WTC11 (cell line): ENCODE data around the gene CEBPB.

Experiments used
- CTCF ChIP-seq: fragments of 200-600 bp; IDR thresholded peaks from 2 replicates; pipeline ENCODE4 v1.8.0; 2022; ENCODE audit warnings: antibody characterized with exemption
- E2F5 ChIP-seq: sonication (generic); formaldehyde crosslinking; IDR thresholded peaks from 2 replicates; pipeline ENCODE4 v1.8.1; 2022; ENCODE audit warnings: mild to moderate bottlenecking, moderate library complexity, missing genetic modification reagents
- MAX ChIP-seq: sonication (generic); formaldehyde crosslinking; IDR thresholded peaks from 2 replicates; pipeline ENCODE4 v1.8.0; 2022; ENCODE audit warnings: mild to moderate bottlenecking, missing genetic modification reagents
- NFYB ChIP-seq: sonication (generic); formaldehyde crosslinking; conservative IDR thresholded peaks from 2 replicates; pipeline ENCODE4 v1.8.0; 2022; ENCODE audit warnings: low read depth, missing genetic modification reagents
- NR2C2 ChIP-seq: sonication (generic); formaldehyde crosslinking; IDR thresholded peaks from 2 replicates; pipeline ENCODE4 v1.8.0; 2022; ENCODE audit warnings: mild to moderate bottlenecking, missing genetic modification reagents
- RORB ChIP-seq: fragments of 250-450 bp; sonication (Bioruptor Pico); IDR thresholded peaks from 2 replicates; pipeline ENCODE4 v1.9.0; 2021; ENCODE audit warnings: mild to moderate bottlenecking
- TEAD4 ChIP-seq: sonication (generic); formaldehyde crosslinking; IDR thresholded peaks from 2 replicates; pipeline ENCODE4 v1.8.0; 2022; ENCODE audit warnings: mild to moderate bottlenecking, missing genetic modification reagents
- ZNF121 ChIP-seq: sonication (generic); formaldehyde crosslinking; IDR thresholded peaks from 2 replicates; pipeline ENCODE4 v1.8.0; 2023; ENCODE audit warnings: missing genetic modification reagents
- ZNF138 ChIP-seq: sonication (generic); formaldehyde crosslinking; conservative IDR thresholded peaks from 2 replicates; pipeline ENCODE4 v1.8.1; 2022; ENCODE audit warnings: mild to moderate bottlenecking, moderate library complexity, missing genetic modification reagents
- ZNF232 ChIP-seq: sonication (generic); formaldehyde crosslinking; IDR thresholded peaks from 2 replicates; pipeline ENCODE4 v1.8.0; 2022; ENCODE audit warnings: mild to moderate bottlenecking, missing genetic modification reagents
- ZNF281 ChIP-seq: sonication (generic); formaldehyde crosslinking; IDR thresholded peaks from 2 replicates; pipeline ENCODE4 v1.8.0; 2023; ENCODE audit warnings: mild to moderate bottlenecking, missing genetic modification reagents
- ZNF317 ChIP-seq: sonication (generic); formaldehyde crosslinking; IDR thresholded peaks from 2 replicates; pipeline ENCODE4 v1.8.1; 2023; ENCODE audit warnings: low read depth, mild to moderate bottlenecking, moderate library complexity, missing genetic modification reagents, borderline replicate concordance

GRCh38 chr20:50200482-50201104, 10.0 kb downstream of the CEBPB start:
- TF ChIP-seq CTCF (no peak), TEAD4 (CRISPR knock-in tag) (no peak), ZNF121 (no peak), MAX (no peak), NR2C2 (CRISPR knock-in tag) (no peak), ZNF138 (CRISPR knock-in tag) (no peak), RORB (CRISPR knock-in tag) (no peak), ZNF281 (no peak), E2F5 (CRISPR knock-in tag) (no peak), ZNF317 (CRISPR knock-in tag) (no peak), NFYB (no peak), ZNF232 (CRISPR knock-in tag) (no peak)
